ENCODE results near the gene NLGN3.
"Not testable (repeated sequence)": the region's sequence is repeated elsewhere in the genome, so short reads cannot be mapped to it uniquely, and the experiment has no call there.

The NLGN3 gene

DNA sequence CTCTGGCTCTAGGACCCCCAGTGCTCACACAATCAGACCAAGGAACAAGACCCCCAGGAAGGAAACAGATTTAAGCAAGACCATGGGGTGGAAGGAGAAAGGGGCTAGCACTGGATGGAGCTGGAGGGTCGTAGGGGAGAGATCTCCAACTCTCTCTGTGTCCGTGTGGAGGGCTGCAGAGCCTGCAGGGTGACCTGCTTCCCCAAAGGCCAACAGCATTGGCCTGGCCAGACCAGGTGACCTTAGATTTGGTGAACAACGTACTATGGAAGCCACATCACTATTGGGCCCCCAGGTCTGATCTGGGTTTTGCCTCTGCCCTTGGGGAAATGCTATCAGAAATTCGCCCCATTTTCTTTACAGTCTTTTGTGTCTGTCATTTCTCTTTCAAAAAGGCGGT is 26.0 kb downstream of the NLGN3 start:
- TF ChIP-seq, protein P1, sequence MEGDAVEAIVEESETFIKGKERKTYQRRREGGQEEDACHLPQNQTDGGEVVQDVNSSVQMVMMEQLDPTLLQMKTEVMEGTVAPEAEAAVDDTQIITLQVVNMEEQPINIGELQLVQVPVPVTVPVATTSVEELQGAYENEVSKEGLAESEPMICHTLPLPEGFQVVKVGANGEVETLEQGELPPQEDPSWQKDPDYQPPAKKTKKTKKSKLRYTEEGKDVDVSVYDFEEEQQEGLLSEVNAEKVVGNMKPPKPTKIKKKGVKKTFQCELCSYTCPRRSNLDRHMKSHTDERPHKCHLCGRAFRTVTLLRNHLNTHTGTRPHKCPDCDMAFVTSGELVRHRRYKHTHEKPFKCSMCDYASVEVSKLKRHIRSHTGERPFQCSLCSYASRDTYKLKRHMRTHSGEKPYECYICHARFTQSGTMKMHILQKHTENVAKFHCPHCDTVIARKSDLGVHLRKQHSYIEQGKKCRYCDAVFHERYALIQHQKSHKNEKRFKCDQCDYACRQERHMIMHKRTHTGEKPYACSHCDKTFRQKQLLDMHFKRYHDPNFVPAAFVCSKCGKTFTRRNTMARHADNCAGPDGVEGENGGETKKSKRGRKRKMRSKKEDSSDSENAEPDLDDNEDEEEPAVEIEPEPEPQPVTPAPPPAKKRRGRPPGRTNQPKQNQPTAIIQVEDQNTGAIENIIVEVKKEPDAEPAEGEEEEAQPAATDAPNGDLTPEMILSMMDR (IDR thresholded peaks at IDR 0.05; ENCODE audit: extremely low read depth, missing control alignments) = no peak
- DNase-seq (ENCODE audit: low spot score) = no peak

DNA sequence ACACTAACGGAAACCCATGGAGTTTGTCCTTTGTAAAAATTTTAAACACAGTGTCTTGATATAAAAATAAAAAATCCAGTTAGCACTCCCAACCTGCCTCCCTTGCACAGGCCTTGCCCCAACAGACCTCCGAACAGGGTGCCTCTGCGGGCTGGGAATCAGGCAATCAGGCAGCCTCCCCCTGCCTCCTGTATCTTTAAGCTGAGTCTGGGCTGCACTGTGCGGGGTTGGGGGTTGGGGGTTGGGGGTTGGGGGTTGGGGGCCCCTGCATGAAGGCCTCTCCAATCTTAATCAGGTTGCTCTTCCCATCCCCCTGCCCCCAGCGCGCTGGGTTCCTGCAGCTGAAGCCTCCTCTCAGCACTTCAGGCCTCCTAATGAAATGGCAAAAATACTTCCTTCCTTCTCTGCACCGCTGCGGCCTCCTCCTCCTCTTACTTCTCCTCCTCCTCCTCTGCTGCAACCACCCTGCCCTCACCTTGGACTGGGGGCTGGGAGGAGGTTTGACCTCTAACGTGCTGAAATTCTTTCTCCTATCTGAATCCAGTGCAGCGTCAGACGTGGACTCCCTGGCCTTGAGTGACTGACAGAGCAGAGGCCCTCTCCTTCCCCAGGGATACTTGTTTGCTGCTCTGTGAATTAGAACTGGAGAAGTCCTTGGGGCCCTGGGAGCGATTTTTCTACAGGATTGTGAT is 26.6 kb downstream of the NLGN3 start:
- no peak for DNase-seq (ENCODE audit: low spot score)
- TF ChIP-seq, protein P1 (IDR thresholded peaks at IDR 0.05; ENCODE audit: extremely low read depth, missing control alignments) = no peak

DNA sequence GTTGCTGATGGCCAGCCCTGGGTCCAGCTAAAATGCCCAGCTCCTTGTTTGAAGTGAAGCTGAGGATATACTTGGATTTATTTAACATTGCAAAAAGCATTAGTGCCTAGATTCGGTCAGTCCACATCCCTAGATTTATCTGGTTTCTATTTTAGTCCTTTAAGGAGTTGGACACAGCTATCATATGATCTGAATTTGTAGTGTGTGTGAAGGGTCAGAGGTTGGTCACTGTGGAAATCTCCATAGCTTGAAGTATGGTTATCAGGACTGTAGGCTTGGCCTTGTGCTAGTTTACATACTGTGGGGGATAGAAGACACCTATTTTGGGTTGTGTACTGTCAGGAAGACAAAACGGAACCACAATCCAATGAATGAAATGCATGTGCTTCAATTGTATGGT is 28.8 kb downstream of the NLGN3 start:
- no peak for DNase-seq (ENCODE audit: low spot score)
- TF ChIP-seq, protein P1 (IDR thresholded peaks at IDR 0.05; ENCODE audit: extremely low read depth, missing control alignments) = no peak

DNA sequence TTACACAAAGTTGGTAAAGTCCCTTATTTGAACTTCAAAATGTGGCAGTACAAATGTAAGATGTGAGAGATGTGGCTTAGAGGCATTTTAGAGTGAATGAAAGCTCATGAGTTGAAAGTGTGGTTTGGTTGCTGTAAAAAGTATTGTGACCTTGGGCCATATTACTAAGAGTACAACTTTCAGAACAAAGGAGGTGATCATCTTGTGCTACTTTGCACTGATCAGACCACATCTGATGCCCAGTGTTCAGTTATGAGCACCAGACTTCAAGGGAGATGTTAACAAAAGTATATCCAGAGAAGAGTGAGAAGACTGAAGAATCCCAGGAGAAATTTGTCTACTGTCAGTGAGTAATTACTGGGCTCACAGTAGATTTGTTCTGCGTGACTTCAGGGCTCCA is 30.2 kb downstream of the NLGN3 start:
- TF ChIP-seq, protein P1 (IDR thresholded peaks at IDR 0.05; ENCODE audit: extremely low read depth, missing control alignments) = no peak
- DNase-seq (ENCODE audit: low spot score) = no peak

DNA sequence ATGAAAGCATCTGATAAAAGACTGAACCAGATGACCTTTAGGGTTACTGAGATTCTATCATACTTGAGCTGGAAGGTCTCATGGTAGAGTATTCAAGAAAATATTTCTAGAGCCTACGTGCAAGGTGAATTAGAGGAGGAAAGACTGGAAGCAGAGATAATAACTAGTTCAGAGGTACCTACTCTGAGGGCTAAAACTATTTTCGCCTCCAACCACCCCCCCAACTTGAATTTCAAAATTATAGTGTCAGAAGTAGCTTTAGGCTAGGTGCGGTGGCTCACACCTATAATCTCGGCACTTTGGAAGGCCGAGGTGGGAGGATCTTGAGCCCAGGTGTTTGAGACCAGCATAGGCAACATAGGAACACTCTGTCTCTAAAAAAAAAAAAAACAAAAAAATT is 30.9 kb downstream of the NLGN3 start:
- no peak for DNase-seq (ENCODE audit: low spot score)
- TF ChIP-seq, protein P1 (IDR thresholded peaks at IDR 0.05; ENCODE audit: extremely low read depth, missing control alignments) = no peak

DNA sequence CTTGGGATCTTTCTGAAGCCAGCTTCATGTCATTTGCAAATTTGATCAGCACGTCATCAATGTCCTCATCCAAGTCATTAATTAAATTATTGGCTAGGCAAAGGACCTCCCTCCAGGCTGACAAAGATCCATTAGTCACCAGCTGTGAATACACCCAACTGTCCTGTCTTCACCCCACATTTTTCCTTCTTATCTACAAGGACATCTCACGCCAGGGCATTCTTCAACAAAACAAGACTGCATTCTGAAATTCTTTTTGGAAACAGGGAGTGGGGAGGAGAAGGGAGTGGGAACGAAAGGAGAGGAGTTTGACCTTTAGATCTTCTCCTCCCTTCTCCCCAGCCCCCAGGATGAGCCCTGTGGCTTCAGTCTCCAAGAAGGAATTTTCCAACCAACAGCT is 32.7 kb downstream of the NLGN3 start:
- TF ChIP-seq, protein P1 (IDR thresholded peaks at IDR 0.05; ENCODE audit: extremely low read depth, missing control alignments) = no peak
- no peak for DNase-seq (ENCODE audit: low spot score)

DNA sequence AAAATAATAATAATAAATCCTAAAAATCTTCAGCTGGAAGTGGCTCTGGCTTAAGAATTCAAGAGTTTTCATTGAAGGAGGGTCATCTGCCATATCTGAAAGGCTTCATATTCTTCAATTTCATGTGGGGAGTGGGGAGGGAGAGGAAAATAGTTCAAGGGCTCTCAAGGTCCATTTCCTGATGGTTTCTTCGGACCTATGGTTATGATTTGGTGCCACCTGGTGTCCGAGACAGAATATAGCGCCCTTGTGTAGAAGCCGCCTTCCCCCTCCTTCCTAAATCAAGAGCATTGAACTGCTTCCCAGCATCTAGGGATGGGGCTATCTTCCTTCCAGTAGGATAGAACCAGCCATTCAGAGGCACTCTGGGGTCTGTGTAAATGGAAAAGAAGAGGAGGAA is 34.3 kb downstream of the NLGN3 start:
- TF ChIP-seq, protein P1 (IDR thresholded peaks at IDR 0.05; ENCODE audit: extremely low read depth, missing control alignments) = peak; percentile 32
- peak; percentile 52 for DNase-seq (ENCODE audit: low spot score)

DNA sequence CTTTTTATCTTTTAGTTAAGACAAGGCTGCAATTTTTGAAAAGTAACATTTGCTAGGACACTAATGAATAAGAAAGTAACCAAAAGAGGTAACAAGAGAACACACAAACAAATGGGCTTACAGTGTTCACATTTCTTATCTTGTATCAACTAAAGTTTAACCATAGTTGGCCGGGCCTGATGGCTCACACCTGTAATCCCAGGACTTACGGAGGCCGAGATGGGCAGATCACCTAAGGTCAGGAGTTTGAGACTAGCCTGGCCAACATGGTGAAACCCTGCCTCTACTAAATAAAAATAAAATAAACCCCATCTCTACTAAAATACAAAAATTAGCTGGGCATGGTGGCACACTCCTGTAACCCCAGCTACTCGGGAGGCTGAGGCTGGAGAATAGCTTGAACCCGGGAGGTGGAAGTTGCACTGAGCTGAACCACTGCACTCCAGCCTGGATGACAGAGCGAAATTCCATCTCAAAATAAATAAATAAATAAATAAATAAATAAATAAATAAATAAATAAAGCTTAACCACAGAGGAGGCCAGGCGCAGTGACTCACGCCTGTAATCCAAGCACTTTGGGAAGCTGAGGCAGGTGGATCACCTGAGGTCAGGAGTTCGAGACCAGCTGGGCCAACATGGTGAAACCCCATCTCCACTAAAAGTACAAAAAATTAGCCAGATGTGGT is 36.1 kb downstream of the NLGN3 start:
- not testable (repeated sequence) for DNase-seq (ENCODE audit: low spot score)
